ENCODE measurements around the gene CALHM3.
"Not testable (repeated sequence)": the region's sequence is repeated elsewhere in the genome, so short reads cannot be mapped to it uniquely, and the experiment has no call there.

Gene CALHM3, protein sequence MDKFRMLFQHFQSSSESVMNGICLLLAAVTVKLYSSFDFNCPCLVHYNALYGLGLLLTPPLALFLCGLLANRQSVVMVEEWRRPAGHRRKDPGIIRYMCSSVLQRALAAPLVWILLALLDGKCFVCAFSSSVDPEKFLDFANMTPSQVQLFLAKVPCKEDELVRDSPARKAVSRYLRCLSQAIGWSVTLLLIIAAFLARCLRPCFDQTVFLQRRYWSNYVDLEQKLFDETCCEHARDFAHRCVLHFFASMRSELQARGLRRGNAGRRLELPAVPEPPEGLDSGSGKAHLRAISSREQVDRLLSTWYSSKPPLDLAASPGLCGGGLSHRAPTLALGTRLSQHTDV

DNA sequence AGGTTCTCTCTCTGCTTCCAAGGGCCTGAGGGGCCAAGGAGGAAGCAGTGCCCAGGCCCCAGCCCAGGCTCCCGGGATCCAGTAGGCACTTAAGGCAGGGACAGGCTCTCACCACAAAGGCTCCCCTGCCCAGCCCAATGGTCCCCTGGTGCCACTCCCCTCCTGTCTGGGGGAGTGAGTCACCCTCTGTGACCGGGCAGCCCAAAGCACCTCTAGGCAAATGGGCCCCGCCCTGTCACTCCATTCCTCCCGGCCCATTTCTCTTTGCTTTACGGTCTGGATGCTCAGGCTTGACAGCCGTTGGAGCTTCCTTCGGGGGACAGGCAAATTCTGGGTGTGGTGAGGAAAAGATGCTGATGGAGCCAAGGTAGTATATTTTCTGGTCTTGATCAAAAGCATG lies at the start of gene CALHM3:
Gene CALHM3 (minus strand): TSS at position 106 of the 400 bp plus-strand sequence. CDS start 208 bp downstream, outside the sequence.
- DNase-seq (ENCODE audit: low read depth in 3 of 3), result no peak

DNA sequence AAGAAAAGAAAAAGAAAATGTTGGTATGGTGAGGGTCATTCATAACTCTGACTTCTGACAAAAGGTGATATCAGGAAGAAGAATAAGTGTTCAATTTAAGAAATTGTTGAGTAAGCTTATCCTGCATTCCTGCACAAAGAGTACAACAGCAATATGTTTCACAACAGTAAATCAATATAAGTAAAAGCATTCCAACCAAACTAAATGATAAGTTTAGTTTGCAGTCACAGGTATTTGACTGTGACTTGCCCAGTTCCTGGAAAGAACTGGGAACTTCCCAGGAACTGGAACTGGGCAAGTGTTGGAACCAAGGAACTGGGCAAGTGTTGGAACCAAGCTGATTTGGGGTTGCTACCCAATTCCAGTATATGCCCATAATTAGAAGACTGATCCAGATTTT lies 49.5 kb upstream of the CALHM3 start:
- DNase-seq (ENCODE audit: low read depth in 3 of 3), result no peak

DNA sequence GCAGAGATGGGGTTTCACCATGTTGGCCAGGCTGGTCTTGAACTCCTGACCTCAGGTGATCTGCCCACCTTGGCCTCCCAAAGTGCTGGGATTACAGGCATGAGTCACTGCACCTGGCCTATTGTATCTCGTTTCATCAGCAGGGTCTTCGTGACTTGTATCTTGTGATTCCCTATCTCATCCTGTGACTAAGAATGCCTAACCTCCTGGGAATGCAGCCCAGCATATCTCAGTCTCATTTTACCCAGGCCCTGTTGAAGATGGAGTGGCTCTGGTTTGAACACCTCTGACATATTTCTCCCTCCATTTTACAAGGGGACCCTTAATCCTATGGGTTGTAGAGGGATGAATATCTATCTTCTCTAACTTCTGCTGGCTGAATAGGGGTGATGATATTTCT lies 48.4 kb upstream of the CALHM3 start:
- not testable (repeated sequence) for DNase-seq (ENCODE audit: low read depth in 3 of 3)

DNA sequence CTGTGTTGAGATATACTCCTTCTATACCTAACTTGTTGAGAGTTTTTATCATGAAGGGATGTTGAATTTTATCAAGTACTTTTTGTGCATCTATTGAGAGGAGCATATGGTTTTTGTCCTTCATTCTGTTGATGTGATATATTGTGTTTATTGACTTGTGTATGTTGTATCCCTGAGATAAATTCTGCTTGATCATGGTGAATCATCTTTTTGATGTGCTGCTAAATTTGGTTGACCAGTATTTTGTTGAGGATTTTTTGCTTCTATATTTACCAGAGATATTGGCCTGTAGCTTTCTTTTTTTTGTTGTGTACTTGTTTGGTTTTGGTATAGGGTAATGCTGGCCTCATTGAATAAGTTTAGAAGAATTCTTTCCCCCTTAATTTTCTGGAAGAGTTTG lies 46.9 kb upstream of the CALHM3 start:
- no peak for DNase-seq (ENCODE audit: low read depth in 3 of 3)

DNA sequence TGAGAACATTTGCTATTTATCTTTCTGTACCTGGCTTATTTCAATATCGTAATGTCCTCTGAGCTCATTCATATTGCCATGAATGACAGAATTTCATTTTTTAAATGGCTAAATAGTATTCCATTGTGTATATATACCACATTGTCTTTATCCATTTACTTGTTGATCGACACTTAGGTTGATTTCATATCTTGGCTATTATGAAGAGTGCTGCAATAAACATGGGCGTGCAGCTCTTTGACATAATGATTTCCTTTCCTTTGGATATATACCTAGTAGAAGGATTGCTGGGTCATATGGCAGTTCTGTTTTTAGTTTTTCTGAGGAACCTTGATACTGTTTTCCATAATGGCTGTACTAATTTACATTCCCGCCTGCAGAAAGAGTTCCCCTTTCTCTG lies 44.6 kb upstream of the CALHM3 start:
- DNase-seq (ENCODE audit: low read depth in 3 of 3), result no peak

DNA sequence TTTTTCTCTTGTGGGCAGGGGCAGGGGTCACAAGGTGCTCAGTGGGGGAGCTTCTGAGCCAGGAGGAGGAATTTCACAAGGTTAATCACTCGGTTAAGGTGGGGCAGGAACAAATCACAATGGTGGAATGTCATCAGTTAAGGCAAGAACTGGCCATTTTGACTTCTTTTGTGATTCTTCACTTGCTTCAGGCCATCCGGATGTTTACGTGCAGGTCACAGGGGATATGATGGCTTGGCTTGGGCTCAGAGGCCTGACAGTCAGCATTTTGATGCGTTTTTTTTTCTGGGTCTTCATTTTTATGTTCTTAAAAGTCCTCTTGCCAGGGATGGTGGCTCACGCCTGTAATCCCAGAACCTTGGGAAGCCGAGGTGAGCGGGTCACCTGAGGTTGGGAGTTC lies 43.0 kb upstream of the CALHM3 start:
- not testable (repeated sequence) for DNase-seq (ENCODE audit: low read depth in 3 of 3)

DNA sequence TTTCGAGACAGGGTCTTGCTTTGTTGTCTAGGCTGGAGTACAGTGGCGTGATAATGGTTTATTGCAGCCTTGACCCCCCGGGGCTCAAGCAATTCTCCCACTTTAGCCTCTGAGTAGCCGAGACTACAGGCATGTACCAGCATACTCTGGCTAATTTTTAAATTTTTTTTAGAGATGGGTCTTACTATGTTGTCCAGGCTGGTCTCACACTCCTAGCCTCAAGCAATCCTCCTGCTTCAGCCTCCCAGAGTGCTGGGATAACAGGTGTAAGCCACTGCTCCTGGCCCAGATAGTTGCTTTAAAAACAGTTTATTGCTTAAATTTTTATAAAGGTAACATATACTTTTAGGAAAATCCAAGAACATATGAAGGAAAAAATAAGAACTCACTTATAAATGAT lies 40.8 kb upstream of the CALHM3 start:
- DNase-seq (ENCODE audit: low read depth in 3 of 3), result no peak

DNA sequence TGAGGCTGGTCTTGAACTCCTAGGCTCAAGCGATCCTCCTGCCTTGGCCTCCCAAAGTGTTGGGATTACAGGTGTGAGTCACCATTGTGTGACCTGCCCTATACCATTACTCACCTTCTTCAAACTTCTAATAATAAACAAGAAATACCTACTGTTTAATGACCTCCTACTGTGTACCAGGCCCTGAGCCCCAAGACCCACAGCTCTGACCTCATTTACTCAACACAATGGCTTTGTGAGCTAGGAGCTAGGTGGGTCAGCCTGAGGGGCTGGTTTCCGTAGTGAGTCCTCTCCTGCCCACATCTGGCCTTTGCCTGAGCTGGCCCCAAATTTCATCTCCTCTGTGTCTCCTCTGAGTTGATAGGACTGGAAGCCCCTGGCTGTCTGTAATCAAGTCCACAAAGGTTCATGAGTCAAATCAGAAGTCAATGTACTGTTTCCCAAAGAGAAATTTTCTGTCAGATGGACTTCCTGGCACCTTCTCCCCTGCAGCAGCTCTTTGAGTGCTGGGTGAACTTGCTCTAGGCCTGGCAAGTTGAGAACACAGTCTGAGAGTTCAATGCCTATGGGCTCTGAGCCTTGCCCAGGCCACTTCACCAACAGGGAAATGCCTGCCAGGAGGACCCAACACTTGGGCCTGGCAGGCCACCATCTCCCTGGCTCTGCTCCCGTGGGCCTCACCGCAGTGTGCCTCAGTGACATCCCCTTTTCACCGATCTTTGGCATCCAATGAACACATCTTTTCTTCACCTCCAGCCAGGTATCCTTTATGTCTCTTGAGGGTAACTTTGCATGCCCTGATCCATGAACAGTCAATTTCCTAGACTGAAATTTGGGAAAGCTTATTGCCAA lies 38.4 kb upstream of the CALHM3 start:
- DNase-seq (ENCODE audit: low read depth in 3 of 3), result no peak

DNA sequence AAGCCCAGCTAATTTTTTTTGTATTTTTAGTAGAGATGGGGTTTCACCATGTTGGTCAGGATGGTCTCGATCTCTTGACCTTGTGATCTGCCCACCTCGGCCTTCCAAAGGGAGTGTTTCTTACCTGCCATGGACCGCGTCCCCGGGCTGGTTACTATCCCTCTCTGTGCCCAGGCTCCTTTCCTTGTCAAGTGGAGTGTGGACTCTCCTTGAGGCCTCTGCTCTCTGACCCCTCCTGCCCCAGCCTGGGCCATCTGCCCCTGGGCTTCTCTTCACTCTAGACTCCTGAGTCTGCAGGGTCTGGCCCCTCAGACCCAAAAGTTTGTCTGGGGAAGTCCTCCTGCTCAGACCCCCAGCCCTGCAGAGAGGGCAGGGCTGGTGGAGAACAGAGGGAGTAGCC lies 35.2 kb upstream of the CALHM3 start:
- no peak for DNase-seq (ENCODE audit: low read depth in 3 of 3)

DNA sequence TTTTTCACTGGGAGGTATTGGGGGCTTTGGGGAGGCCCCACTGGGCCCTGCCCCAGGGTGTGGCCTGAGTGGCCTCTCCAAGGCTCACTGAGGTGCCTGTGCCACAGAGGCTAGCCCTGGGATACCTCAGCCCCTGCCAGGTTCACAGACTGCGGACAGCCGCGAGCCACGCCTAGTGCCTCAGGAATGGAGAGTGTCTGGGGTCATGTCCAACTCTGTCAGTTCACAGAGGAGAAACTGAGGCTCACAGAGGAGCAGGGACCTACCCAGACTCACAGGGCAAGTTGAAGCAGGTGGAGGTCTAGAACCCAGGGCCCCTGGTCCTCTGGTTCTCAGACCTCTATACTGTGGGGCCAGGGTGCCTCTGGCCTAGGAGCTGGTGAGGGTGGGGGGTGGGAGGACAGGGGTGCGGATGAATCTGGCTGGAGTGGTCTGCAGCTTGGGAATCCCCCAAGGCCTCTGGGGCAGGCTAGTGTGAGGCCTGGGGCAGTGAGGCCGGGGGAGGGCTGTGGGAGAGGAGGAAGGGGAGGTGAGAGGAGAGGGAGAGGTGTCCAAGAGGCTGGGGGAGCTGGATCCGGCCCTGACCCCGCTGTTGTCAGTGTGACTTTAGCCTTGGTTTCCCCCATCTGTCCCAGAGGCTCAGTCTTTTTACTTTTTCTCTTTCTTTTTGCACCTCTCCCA lies 34.5 kb upstream of the CALHM3 start:
- no peak for DNase-seq (ENCODE audit: low read depth in 3 of 3)

DNA sequence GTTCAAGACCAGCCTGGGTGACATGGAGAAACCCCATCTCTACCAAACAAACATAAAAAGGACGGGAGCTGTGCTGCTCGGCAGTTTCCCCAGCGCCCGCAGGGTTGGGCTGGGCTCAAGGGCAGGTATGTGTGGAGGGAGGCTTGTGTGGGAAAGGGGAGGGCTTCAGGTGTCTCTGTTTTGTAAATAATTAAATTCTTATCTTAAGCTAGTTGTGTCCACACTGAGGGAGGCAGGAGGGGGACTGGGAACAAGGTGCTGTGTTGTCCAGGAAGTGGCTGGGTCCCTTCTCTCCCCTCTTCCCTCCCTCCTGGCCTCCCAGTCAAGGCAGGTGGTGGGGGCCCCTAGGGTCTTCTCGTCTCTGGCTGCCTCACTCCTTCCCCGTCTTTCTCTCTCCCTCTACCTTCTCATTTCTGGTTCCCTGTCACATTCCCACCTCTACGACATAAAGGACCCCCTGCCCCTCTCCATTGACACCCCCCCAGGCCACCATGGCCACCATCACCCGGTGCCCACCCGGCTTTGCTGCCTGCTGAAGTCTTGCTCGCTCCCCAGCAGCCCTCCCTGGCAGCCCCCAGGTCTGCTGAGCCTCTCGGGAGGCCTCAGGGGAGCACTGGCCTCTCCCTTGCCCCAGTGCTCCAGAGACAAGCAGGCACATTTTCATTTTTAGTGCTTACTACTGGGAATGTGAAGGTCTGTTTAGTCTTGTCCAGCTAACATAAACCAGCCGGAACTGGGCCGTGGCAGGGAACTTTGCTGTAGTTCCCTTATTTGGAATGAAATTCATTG lies 33.7 kb upstream of the CALHM3 start:
- no peak for DNase-seq (ENCODE audit: low read depth in 3 of 3)

DNA sequence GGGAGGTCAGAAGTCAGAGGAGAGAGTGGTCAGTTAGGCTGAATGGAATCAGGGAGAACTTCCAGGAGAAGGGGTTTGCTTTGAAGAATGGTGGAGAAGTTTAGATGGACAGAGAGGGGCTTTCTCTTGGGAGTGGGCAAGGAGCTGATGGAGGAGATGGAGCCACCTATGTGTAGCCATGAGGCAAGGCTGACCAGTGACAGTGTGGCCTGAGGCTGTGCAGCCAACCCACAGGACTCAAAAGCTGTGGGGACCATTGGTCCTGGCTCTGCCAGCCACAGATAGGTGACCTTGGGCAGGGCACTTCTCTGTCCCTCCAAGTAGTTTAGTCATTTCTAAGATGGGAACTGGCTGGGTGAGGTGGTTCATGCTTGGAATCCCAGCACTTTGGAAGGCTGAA lies 33.1 kb upstream of the CALHM3 start:
- DNase-seq (ENCODE audit: low read depth in 3 of 3), result no peak

DNA sequence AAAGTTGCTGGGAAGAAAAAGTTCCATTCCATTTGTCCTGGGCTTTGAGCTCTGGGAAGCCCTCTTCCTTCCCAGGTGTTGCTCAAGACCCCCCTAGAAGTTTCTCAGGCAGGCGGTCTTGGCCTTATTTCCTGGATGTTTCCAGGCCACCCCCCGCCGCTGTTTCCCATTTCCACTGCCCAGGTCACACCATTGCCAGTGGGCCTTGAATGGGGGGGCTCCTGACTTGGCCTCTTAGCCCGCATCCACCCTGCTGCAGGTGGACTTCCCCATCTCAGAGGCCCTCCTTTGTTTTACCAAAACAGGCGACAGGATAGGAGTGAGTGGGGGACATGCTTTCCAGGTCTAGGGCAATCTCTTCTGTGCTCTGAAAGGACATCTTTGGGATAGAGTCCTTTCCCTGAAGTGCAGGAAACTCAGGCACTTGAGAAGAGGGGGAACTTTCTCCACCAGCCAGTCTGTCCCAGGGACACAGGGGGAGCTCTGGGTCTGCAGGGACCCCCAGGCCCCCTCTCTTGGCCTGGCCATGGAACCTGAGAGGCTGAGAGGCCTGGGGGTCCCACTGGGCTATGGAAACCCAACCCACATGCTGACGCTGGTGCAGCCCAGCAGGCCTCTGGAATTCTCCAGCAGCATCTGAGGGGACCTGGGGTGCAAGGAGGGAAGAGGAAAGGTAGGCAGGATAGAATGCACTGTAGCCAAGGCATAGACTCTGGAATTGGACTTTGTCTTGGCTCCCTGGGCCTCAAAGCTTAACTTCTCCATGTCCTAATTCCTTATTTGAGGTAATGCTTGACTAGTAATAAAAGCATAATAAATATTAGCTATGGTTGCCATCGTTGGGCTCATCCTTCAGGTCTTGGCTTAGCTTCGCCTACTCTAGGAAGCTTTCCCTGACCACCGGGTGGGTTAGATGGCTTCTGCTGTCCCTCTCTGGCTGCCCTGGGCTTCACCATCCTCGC lies 32.0 kb upstream of the CALHM3 start:
- no peak for DNase-seq (ENCODE audit: low read depth in 3 of 3)

DNA sequence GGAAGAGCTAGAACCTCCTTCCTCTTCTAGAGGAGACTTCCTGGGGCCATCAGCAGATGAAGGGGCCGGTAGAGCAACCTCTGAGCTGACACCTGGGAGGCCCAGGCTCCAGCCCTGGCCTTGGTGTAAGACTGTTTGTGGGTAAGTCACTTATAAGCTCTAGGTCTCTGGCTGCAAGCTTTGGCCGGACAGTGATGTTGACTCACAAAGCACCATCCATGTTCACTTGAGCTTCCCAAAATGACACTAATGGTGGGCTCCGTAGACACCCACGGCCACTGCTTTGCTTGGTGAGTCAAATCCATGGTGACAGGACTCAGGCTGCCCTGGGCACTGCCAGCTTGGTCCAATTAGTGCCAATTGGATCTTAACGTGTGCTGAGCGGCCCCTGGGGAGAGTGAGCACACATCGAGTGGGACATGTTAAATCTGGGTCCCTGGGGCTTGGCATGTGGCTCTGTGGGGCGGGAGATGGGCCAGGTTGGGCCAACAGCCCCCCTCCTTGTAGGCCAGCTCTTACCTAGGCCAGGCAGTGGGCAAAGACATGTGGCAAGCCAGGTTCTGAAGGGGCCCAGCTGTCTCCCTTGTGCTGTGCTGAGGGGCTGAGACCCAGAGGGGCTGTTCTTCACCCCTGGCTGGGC lies 31.1 kb upstream of the CALHM3 start:
- no peak for DNase-seq (ENCODE audit: low read depth in 3 of 3)

DNA sequence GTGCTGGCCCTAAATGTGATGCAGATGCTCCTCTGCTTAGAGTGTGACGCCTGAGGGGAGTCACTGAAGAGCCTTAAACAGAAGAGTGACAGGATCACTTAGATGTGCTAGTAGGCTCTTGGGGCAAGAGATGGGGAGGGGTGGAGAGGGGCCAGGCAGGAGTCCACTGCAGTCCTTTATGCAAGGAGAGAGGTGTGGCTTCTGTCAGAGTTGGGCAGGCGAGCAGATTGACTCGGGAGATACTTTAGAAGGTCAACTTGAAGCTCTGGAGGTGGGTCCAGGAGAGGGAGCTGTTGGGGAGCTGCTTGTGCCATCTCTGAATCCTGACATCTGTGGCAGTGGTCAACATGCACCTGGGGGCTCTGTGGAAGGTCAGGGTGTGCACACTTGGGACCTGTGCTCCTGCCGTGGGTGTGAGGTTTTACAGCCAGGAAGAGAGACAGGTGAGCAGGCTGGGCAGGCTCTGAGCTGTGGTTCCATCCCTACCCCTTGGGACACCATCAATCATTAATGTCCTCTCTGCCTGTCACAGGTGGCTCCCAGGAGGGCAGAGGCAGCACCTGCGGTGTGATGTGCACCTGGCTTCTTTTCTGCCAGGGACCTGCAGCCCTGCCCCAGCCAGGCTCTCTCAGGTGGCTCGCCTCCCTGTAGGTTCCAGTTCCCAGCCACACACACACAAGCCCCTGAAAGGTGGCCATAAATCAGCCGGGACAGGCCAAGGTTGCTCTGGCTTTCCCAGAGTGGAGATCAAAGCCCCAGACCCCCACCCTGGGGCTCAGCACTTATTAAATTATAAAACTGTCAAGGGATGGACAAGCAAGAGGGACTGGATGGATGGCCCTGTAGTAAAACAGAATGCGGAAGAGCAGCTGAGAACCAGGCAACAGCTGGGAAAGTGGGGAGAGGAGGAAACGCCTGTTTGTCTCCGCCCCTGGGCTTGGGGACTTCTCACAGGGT lies 28.5 kb upstream of the CALHM3 start:
- no peak for DNase-seq (ENCODE audit: low read depth in 3 of 3)

DNA sequence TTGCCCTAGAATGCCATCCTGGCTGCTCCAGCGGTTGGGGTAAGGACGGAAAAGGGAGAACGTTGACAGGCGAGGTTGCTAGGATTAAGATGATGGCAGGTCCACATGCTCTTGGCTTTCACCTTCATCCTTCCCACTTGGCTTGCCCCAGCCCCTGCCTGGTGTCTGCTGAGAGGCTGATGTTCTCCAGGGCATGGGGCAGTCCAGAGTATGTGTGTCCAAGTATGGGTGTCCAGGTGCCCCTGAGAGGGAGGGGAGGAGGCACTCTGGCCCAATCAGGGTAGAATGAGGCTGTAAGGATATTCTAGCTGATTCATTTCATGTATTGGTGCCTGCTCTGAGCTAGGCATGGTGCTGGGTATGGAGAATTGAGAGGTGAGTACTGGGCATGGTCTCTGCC lies 27.0 kb upstream of the CALHM3 start:
- DNase-seq (ENCODE audit: low read depth in 3 of 3), result no peak

DNA sequence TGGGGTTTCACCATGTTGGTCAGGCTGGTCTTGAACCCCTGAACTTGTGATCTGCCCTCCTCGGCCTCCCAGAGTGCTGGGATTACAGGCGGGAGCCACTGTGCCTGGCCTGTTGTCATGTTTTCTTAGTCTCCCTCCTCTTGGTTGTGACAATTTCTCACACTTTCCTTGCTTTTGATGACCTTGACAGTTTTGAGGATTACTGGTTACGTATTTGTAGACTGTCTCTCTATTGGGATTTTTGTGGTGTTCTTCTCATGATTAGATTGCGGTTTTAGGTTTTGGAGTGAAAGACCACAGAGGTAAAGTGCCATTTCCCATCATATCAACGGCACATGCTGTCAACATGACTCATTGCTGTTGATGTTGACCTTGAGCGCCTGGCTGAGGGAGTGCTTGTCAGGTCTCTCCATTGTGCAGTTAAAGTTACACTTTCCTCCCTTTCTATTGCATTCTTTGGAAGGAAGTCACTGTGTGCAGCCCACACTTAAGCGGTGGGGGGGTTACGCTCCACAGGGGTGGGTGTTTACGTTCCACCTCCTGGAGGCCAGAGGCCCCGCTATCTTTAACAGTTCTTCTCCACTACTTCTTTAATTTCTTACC lies 25.2 kb upstream of the CALHM3 start:
- DNase-seq (ENCODE audit: low read depth in 3 of 3), result no peak

DNA sequence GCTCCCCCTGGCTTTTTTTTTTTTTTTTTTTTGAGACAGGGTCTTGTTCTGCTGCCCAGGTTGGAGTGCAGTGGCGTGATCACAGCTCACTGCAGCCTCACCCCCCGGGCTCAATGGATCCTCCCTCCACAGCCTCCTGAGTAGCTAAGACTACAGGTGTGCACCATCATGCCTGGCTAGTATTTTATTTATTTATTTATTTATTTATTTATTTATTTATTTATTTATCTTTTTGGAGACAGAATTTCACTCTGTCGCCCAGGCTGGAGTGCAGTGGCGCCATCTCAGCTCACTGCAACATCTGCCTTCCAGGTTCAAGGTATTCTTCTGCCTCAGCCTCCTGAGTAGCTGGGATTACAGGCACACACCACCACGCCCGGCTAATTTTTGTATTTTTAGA lies 24.7 kb upstream of the CALHM3 start:
- DNase-seq (ENCODE audit: low read depth in 3 of 3), result not testable (repeated sequence)
